Skin of body (tissue), 2 donors: ENCODE results near the gene SLC2A14. TPM values are rescaled to one million over a fixed set of nuclear protein-coding genes. Genes with fewer than 3 reads are reported as not detected.
"Not testable (repeated sequence)": the region's sequence is repeated elsewhere in the genome, so short reads cannot be mapped to it uniquely, and the experiment has no call there.

Source experiments
- DNase-seq: peaks from one replicate; lab custom pipeline; 2025; lab: John Stamatoyannopoulos, UW
- total RNA-seq: library from RNA; depleted of rRNA; stranded (reverse); fragments of >200 nt; gene quantifications from one replicate; pipeline ENCODE4 v1.2.3, GENCODE V29; 2014

Gene SLC2A14
- not detected for total RNA-seq

DNA sequence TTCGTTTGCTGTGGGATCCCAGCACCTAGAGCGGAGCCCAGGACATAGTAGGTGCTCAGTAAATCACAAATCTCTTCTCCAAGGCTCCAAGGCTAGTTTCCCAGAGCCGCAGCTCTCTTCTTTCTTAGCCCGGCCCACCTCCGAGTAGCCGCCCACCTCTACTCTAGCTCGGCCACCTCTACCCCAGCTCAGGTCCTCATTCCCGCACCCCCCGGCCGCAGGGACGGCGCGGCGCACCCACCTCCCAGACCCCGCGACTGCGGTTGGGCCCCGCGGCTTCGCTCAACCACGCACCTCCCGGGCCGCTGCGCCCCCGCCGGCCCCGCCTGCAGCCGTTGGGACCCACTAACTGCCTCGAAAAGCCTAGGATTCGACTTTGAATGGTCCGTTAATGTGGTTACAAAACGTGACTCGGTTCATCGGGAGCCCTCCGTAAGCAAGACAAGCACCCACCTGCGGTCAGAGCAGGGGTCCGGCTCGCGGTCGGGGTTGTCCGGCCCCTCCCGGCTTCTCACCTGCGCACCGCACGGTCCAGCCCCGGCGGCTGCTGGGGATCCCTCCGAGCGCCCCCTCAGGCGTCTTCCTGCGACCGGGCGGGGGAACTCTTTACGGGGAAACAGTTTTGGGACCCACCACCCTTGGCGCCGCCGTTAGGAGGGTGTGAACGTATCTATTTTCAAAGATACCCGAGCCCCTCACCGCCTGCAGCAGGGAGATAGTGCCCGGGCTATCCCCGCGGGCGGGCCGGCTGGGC is at the start of gene SLC2A14:
Gene SLC2A14 (minus strand): TSS at position 350 of the 754 bp plus-strand sequence. CDS start 3,035 bp downstream, outside the sequence.
- DNase-seq = no peak

DNA sequence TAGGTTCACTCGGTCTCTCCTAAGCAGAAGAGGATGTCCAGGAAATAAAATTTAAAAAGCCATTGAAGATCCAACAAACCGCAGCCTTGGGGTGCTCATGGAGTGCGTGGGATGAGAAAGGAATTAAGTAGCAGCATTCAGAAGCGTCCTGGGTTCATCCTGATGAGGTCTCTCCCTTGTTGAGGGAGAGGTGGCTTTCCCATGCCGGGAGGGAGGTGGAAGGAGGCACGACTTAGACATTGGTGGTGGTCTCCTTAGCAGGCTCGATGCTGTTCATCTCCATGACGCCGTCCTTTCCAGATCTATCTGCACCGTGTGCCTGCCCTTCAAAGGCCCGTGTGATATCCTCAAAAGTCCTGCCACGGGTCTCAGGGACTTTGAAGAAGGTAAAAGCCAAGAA is 48.5 kb upstream of the SLC2A14 start:
- not testable (repeated sequence) for DNase-seq

DNA sequence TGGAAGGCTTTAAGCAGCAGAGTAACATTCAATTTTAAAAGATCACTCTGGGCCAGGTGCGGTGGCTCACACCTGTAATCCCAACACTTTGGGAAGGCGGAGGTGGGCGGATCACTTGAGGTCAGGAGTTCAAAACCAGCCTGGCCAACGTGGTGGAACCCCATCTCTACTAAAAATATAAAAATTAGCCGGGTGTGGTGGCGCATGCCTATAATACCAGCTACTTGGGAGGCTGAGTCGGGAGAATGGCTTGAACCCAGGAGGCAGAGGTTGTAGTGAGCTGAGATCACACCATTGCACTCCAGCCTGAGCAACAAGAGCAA is 45.5 kb upstream of the SLC2A14 start:
- not testable (repeated sequence) for DNase-seq

DNA sequence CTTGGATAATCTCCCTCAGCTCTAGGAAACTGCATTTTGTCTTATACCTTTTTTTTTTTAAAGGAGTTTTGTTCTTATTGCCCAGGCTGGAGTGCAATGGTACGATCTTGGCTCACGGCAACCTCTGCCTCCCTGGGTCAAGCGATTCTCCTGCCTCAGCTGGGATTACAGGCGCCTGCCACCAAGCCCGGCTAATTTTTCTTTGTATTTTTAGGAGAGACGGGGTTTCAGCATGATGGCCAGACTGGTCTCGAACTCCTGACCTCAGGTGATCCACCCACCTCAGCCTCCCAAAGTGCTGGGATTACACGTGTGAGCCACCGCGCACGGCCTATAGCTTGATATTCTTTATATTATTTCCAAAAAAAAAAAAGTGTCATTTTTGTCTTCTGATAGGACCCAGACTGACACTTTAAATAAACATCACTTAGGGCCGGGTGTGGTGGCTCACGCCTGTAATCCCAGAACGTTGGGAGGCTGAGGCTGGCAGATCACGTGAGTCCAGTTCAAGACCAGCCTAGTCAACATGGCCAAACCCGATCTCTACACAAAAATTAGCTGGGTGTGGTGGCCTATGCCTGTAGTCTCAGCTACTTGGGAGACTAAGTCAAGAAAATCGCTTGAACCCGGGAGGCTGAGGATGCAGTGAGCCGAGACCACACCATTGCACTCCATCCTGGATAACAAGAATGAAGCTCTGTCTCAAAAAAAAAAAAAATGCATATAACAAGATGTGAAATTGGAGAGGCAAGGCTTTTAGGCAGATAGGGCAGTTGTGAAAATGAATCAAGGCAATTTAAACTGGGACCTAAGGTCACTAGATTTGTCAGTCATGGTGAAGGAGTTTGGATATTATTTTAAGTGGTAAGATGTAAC is 44.9 kb upstream of the SLC2A14 start:
- DNase-seq = no peak

DNA sequence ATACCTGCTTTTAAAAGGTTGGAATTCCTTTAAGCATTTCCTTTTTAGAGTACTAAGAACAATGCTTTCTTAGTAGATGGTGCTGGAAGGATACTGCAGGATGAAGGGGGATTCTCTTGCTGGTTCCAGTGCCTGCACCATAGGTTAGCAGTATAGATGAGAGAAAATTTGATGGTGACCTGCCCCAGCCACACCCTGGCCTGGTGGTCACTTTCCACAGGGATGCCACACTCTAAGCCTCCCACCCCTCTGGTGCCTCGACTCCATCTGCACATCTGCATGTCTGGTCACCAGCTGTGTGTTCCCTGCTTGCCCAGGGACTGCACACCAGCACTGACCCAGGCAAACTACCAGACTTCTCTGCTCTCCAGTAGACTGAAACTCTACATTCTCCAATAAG is 44.2 kb upstream of the SLC2A14 start:
- no peak for DNase-seq

DNA sequence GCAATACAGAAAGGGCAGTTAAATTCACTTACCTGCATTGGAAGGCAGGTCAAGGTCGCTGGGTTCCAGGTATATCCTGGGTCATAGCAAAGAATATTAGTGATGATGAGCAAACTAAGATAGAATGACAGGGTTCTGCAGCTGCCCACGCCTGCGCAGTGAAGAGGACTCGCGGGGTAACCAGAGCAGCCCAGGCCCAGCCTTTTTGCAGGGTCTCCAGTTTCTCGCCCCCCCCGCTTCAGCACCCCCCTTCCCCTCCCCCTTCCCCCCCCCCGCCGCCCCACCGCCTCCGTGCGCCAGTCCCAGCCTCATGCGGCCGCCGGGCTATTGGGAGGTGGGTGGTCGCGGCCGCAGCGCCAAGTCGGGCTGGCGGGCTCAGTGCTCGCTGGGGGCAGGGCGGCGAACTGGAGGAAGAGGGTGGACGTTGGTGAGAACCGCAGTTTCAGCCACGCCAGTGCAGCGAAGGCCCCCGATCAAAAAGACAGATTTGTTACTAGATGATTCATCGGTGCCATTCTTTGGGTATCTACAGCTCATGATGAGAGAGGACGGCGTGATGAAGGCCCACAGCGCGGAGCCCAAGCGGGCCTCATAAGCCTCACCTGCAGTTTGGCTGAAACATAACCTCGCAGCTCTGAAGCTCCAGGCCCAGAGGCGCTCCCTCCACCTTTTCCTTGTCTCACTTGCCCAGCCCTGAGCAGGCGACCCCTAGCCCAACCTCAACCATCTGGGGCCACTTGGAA is 43.1 kb upstream of the SLC2A14 start:
- DNase-seq = no peak

DNA sequence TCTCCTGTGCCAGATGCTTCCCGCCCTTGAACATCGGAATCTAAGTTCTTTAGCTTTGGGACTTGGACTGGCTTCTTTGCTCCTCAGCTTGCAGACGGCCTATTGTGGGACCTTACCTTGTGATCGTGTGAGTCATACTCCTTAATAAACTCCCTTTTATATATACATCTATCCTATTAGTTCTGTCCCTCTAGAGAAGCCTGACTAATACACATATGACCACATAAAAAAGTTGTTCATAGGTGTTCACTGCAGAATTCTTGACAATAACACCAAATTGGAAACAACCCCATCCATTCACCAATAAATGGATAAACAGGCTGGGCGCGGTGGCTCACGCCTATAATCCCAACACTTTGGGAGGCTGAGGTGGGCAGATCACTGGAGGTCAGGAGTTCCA is 37.4 kb upstream of the SLC2A14 start:
- not testable (repeated sequence) for DNase-seq

DNA sequence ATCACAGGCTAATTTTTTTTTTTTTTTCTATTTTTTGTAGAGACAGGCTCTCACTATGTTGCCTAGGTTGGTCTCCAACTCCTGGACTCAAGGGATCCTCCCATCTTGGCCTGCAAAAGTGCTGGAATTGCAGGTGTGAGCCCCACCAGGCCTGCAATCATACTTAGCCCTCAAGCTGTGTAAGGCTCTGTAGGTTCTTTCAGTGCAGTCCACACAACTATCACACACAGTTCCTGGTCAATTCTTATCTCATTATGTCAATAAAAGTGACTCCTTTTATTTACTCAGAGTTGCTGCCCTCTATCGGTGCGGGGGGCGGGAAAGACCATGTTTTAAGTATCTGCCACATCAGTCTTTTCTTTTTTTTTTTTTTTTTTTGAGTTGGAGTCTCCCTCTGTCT is 34.3 kb upstream of the SLC2A14 start:
- DNase-seq = no peak

DNA sequence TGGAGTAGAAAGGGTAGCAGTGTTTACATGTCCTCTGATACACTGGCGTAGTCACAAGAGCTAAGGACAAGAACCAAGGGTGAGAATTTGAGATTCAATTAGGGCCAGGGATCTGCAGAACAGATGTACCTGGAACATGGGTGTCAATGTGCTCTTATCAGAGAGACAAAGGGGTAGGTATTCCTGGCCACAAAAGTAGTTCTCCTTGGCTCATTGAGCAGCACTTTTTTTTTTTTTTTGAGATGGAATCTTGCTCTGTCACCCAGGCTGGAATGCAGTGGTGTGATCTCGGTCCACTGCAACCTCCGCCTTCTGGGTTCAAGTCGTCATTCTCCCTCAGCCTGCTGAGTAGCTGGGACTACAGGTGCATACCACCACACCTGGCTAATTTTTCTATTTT is 33.6 kb upstream of the SLC2A14 start:
- DNase-seq = not testable (repeated sequence)

DNA sequence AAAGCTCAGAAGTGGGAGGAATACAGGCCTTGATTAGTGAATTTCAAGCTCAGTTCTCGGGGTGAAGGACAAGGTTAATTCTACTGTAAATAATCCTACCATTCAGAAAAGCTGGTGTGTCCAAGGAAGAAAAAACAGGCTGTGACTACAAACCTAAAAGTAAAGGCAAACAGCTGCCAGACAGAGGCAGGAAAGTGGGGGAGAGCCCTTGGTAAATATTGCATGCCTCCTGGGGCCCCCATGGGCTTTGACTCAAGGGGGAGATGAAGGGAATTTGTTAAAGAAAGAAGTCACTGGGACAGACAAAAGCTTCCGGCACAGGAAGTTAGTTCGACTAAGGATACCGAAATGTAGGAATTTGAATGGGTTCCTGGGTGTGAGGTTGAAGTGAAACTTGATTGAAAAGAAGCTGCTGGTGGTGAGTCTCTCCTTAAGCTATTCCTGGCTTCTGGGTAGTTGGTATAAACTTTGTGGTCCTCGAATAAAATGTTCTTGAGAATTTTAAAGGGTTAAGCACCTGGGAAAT is 32.9 kb upstream of the SLC2A14 start:
- not testable (repeated sequence) for DNase-seq

DNA sequence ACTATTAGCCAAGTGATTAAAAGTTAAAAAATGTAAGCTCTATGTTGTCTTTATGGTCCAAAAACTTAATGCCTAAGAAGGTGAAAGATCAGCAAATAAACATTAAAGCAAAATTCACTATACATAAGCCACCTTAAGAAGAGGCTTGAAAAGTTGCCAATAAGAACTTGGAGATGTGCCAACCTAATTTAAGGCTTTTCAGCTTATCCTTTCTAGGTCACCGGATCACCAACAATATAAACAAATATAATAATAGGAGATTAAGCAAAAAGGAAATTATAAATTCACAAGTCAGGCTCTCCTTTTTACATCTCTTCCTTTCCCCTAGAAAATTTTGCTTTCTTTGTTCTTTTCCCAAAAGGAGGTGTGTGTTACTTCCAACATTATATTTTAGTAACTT is 32.4 kb upstream of the SLC2A14 start:
- DNase-seq = no peak

DNA sequence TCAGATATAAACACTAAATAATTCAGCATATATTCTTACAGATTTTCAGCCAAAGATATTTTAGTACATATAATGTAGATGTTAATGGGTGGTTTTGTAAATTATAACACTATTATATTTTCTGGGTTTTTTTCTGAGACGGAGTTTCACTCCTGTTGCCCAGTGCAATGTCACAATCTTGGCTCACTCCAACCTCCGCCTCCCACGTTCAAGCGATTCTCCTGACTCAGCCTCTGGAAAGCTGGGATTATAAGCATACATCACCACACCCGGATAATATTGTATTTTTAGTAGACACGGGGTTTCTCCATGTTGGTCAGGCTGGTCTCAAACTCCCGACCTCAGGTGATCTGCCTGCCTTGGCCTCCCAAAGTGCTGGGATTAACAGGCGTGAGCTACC is 29.7 kb upstream of the SLC2A14 start:
- not testable (repeated sequence) for DNase-seq

DNA sequence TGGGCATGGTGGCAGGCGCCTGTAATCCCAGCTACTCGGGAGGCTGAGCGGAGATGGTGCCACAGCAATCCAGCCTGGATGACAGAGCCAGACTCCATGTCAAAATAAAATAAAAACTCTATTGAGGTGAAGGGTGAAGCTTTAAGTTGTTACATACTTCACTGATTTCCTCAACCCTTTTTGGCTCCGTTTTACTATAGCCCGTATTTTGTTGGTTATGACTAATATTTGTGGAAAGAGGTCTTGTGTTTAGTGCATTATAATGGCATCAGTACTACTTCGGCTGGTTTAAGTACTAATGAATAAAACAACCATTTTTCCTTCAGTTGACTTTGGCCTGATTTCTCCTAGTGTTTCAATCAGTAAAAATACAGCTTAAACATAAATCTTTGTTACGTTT is 27.0 kb upstream of the SLC2A14 start:
- no peak for DNase-seq

DNA sequence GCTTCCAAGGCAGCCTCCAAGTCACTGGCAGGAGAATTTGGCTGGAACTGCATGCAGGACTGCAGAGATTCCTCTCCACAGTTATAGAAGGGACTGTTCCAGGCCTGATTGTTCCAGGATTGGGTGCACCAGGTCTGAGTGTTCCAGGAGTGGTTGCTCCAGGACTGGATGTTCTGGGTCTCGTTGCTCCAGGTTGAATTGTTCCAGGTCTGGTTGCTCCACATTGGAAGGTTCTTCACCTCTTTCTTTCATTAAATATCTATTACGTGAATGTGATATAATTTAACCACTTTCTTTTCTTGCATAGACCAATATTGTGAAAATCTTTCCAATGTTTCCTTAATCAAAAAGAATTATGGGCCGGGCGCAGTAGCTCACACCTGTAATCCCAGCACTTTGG is 24.0 kb upstream of the SLC2A14 start:
- not testable (repeated sequence) for DNase-seq

DNA sequence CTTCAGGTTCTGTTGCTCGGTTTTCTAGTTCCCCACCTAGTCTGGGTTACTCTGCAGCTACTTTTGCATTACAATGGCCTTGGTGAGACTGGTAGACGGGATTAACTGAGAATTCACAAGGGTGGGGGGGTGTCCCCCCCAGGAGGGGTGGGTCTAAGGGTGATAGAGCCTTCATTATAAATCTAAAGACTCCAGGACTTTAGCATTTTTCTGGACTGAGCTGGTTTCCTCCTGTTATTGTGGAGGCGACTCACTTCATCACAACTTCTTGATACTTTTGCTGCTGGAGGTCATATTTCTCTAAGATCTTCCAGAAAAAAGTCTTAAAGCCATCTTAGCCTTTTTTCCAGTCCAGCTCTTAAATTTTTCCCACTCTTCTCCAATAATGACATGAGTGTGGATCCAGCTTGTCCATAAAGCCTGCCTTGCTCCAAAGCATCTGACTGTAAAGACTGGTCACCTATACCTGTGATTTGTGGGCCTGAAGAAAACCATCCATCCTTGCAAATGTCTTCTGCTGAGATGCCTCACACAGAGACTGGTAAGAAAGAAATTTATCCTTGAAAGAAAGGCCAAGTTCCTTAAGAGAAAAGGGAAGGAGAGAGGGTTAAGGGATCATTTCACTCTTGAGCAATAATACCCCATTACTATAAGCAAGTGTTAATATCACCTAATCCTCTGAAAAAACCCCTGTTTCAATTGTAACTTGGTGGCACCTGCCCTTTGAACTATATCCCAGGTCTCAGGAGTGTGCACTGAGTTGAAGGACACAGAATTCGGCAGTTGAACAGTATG is 19.7 kb upstream of the SLC2A14 start:
- DNase-seq = no peak

DNA sequence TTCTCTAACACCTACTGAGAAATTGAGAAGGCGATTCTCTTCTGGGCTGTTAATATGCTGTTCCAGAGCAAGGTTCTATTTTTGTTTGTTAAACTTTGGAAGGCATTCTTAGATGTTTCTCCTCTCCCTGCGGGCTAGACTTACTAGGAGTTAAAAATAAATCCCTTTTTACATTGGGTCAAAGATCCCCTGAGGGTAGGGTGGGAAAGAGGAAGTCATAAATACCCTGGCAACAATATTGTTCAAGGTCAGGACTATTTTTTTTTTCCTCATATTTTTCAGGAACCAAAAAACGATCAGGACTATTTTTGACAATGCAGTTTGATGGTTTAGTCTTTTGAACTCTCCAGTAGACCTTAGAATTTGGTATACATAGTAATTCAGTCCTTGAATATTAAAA is 12.0 kb upstream of the SLC2A14 start:
- no peak for DNase-seq

DNA sequence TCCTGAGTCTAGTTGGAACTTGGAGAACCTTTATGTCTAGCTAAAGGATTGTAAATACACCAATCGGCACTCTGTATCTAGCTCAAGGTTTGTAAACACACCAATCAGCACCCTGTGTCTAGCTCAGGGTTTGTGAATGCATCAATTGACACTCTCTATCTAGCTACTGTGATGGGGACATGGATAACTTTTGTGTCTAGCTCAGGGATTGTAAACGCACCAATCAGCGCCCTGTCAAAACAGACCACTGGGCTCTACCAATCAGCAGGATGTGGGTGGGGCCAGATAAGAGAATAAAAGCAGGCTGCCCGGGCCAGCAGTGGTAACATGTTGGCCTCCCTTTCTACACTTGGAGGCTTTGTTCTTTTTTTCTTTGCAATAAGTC is 9.0 kb upstream of the SLC2A14 start:
- DNase-seq = not testable (repeated sequence)

DNA sequence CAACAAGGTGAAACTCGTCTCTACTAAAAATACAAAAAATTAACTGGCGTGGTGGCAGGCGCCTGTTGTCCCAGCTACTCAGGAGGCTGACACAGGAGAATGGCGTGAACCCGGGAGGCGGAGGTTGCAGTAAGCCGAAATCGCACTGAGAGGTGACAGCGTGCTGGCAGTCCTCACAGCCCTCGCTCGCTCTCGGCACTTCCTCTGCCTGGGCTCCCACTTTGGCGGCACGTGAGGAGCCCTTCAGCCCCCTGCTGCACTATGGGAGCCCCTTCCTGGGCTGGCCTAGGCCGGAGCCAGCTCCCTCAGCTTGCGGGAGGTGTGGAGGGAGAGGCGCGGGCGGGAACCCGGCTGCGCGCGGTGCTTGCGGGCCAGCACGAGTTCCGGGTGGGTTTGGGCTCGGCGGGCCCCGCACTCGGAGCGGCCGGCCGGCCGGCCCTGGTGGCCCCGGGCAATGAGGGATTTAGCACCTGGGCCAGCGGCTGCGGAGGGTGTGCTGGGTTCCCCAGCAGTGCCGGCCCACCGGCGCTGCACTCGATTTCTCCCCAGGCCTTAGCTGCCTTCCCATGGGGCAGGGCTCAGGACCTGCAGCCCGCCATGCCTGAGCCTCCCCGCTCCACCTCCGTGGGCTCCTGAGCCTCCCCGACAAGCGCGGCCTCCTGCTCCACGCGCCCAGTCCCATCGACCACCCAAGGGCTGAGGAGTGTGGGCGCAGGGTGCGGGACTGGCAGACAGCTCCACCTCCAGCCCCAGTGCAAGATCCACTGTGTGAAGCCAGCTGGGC is 8.4 kb upstream of the SLC2A14 start:
- not testable (repeated sequence) for DNase-seq

DNA sequence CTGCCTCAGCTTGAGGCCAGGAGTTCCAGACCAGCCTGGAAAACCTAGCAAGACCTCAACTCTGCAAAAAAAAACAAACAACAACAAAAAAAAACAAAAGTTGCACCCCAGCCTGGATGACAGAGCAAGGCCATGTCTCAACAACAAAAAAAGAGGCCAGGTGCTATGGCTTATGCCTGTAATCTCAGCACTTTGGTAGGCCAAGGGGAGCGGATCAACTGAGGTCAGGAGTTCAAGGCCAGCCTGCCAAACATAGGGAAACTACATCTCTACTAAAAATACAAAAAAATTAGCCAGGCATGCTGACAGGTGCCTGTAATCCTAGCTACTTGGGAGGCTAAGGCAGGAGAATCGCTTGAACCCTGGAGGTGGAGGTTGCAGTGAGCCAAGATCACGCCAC is 6.5 kb upstream of the SLC2A14 start:
- no peak for DNase-seq

DNA sequence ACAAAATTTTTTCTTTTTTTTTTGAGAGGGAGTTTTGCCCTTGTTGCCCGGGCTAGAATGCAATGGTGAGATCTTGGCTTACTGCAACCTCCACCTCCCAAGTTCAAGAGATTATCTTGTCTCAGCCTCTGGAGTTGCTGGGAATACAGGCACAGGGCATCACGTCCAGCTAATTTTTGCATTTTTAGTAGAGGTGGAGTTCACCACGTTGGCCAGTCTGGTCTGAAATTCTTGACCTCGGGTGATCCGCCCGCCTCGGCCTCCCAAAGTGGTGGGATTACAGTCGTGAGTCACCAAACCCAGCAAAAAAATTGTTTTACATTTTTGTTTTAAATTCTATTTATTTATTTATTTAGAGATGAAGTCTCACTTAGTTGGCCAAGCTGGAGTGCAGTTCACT is 4.7 kb upstream of the SLC2A14 start:
- no peak for DNase-seq
